Stimulated activated memory B cell treated with anti-CD40 and anti-IgM and Interleukin-4, amounts not matched to agents 10 μg/mL and 1 μg/mL and 100 μg/mL, for 72 hours (primary cell): ENCODE data around the gene ZNF827.

ENCODE experiments used
- ATAC-seq: fragments of 150-1000 bp; cut with Tn5 transposase; 2 replicates; pipeline ENCODE4 v1.10.0; 2021
- H3K27ac Mint-ChIP-seq: one replicate; pipeline ENCODE4 v1.8.0; 2022; ENCODE audit warnings: mild to moderate bottlenecking, mixed read lengths
- H3K27me3 Mint-ChIP-seq: one replicate; pipeline ENCODE4 v1.8.0; 2022; ENCODE audit warnings: mixed read lengths
- H3K36me3 Mint-ChIP-seq: one replicate; pipeline ENCODE4 v1.8.0; 2022; ENCODE audit warnings: mixed read lengths
- H3K4me1 Mint-ChIP-seq: one replicate; pipeline ENCODE4 v1.8.0; 2022; ENCODE audit warnings: mixed read lengths
- H3K4me3 Mint-ChIP-seq: one replicate; pipeline ENCODE4 v1.8.0; 2022; ENCODE audit warnings: mild to moderate bottlenecking, moderate library complexity, mixed read lengths
- H3K9me3 Mint-ChIP-seq: one replicate; pipeline ENCODE4 v1.8.0; 2022; ENCODE audit warnings: mixed read lengths

The ZNF827 gene, protein sequence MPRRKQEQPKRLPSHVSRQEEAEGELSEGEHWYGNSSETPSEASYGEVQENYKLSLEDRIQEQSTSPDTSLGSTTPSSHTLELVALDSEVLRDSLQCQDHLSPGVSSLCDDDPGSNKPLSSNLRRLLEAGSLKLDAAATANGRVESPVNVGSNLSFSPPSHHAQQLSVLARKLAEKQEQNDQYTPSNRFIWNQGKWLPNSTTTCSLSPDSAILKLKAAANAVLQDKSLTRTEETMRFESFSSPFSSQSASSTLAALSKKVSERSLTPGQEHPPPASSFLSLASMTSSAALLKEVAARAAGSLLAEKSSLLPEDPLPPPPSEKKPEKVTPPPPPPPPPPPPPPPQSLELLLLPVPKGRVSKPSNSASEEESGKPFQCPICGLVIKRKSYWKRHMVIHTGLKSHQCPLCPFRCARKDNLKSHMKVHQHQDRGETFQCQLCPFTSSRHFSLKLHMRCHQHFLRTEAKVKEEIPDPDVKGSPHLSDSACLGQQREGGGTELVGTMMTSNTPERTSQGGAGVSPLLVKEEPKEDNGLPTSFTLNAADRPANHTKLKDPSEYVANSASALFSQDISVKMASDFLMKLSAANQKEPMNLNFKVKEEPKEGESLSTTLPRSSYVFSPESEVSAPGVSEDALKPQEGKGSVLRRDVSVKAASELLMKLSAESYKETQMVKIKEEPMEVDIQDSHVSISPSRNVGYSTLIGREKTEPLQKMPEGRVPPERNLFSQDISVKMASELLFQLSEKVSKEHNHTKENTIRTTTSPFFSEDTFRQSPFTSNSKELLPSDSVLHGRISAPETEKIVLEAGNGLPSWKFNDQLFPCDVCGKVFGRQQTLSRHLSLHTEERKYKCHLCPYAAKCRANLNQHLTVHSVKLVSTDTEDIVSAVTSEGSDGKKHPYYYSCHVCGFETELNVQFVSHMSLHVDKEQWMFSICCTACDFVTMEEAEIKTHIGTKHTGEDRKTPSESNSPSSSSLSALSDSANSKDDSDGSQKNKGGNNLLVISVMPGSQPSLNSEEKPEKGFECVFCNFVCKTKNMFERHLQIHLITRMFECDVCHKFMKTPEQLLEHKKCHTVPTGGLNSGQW

DNA sequence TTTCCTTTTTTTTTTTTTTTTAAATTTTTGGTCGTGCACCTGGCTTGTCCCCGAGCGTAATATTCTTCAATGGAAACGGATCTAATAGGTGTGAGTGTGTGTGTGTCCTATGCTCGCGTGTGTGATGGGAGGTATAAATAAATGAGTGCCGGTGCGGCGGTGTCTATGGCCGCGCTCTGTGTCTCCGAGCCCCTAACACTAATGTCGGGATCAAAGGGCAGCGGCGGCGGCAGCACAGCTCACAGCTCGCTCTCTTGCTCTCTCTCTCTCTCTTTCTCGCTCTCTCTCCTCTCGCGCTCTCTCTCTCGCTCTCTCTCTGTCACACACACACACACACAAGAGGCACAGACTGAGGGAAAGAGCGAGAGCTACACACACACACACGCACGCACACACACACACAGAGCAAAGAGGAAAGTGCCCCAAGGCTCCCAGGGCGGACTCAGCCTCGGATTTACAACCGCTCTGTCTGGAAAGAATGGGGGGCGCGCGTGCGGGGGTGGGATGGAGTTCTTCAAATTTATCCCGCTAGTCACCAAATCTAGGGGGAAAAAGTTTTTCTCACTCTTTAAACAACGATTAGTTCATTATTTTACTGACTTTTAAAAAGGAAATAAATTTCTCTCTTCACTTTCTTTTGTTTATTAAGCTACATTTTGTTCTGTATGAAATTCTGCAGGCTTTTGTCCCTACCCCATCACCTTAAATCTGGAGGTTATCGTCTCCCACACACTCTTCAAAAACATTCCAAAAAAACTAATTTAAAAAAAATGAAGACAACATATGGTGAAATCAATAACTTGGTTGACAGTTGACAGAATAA is at the start of gene ZNF827:
Gene ZNF827, minus strand, starts transcription at position 206 of the 823 bp plus-strand sequence. CDS start 416 bp downstream, outside the sequence.
- Mint-ChIP-seq H3K4me1 (peaks cover 26% of the 10 kb centered on the region), H3K36me3 (no peaks in the 10 kb centered on the region), H3K4me3 (peak within 1 kb of the TSS; percentile 92), H3K9me3 (no peaks in the 10 kb centered on the region), H3K27me3 (no peaks in the 10 kb centered on the region), H3K27ac (peak within 1 kb of the TSS; percentile 88)
- ATAC-seq: peak; percentile 69

DNA sequence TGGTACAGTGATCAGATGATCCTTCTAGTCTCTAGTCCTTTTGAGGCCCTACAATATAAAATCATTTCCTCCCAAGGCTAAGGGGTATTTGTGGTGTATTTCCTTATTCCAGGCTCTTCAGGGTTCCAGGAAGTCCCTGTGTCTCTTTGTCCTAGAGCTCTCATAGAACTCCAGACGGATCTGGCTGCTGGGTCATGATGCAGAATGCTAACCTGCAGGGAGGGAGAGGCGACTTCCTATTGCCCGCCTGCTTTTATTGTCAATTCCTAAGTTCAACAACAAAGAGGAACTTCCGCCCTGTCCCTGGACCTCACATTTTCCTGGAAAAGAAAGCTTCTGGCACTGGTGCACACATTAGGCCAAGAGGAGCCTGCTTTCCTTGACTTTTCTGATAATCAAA is 45.9 kb upstream of the ZNF827 start:
- Mint-ChIP-seq H3K27ac (no peak overlapping the region), H3K36me3 (no peaks in the 10 kb centered on the region), H3K4me1 (no peaks in the 10 kb centered on the region), H3K27me3 (no peaks in the 10 kb centered on the region), H3K4me3 (no peak overlapping the region), H3K9me3 (no peaks in the 10 kb centered on the region)
- ATAC-seq: no peak

- Mint-ChIP-seq H3K36me3 (no peaks in the 10 kb centered on the region), H3K9me3 (no peaks in the 10 kb centered on the region), H3K4me3 (no peak overlapping the region), H3K27ac (no peak overlapping the region), H3K4me1 (no peaks in the 10 kb centered on the region), H3K27me3 (no peaks in the 10 kb centered on the region)
- ATAC-seq: no peak
Observed at GRCh38 chr4:145982791-145983190, 44.2 kb upstream of the ZNF827 start.

- Mint-ChIP-seq H3K27me3 (no peaks in the 10 kb centered on the region), H3K36me3 (no peaks in the 10 kb centered on the region), H3K27ac (no peak overlapping the region), H3K4me3 (no peak overlapping the region), H3K9me3 (peaks cover 5% of the 10 kb centered on the region), H3K4me1 (no peaks in the 10 kb centered on the region)
- ATAC-seq: no peak
Observed at GRCh38 chr4:145979160-145979559, 40.5 kb upstream of the ZNF827 start.

- peaks cover 5% of the 10 kb centered on the region for H3K9me3 Mint-ChIP-seq
- H3K36me3 Mint-ChIP-seq: no peaks in the 10 kb centered on the region
- H3K4me3 Mint-ChIP-seq: no peak overlapping the region
- ATAC-seq: no peak
- no peak overlapping the region for H3K27ac Mint-ChIP-seq
- H3K27me3 Mint-ChIP-seq: peaks cover 1% of the 10 kb centered on the region
- H3K4me1 Mint-ChIP-seq: no peaks in the 10 kb centered on the region
Observed at GRCh38 chr4:145976680-145977079, 38.1 kb upstream of the ZNF827 start.

GRCh38 chr4:145960012-145960411 is 21.4 kb upstream of the ZNF827 start:
- no peak overlapping the region for H3K27ac Mint-ChIP-seq
- no peaks in the 10 kb centered on the region for H3K27me3 Mint-ChIP-seq
- peaks cover 9% of the 10 kb centered on the region for H3K4me1 Mint-ChIP-seq
- H3K9me3 Mint-ChIP-seq: peaks cover 15% of the 10 kb centered on the region
- H3K36me3 Mint-ChIP-seq: no peaks in the 10 kb centered on the region
- no peak for ATAC-seq
- H3K4me3 Mint-ChIP-seq: no peak overlapping the region

DNA sequence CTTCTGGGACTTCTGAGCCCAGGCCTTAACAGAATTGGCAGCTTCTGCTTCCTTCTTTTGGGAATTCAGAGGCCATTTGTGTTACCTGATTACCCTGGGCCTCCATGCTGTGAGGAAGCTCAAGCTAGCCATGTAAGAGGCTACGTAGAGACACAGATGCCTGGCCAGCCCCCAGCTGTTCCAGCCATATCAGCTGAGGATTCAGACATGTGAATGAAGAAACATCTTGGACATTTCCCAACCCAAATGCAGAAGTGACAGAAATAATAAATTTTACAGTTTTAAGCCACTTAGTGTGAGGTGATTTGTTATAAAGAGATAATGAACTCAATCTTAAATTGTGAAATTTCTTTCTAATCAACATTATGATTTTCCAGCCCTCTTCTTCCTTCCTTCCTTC is 18.7 kb upstream of the ZNF827 start:
- Mint-ChIP-seq H3K27me3 (no peaks in the 10 kb centered on the region), H3K9me3 (peaks cover 8% of the 10 kb centered on the region), H3K27ac (no peak overlapping the region), H3K4me1 (peaks cover 9% of the 10 kb centered on the region), H3K4me3 (no peak overlapping the region), H3K36me3 (no peaks in the 10 kb centered on the region)
- ATAC-seq: no peak

GRCh38 chr4:145956288-145956890 is 17.8 kb upstream of the ZNF827 start:
- H3K9me3 Mint-ChIP-seq: peaks cover 8% of the 10 kb centered on the region
- no peak overlapping the region for H3K4me3 Mint-ChIP-seq
- H3K36me3 Mint-ChIP-seq: no peaks in the 10 kb centered on the region
- ATAC-seq: no peak
- H3K27ac Mint-ChIP-seq: no peak overlapping the region
- no peaks in the 10 kb centered on the region for H3K27me3 Mint-ChIP-seq
- H3K4me1 Mint-ChIP-seq: peaks cover 9% of the 10 kb centered on the region

DNA sequence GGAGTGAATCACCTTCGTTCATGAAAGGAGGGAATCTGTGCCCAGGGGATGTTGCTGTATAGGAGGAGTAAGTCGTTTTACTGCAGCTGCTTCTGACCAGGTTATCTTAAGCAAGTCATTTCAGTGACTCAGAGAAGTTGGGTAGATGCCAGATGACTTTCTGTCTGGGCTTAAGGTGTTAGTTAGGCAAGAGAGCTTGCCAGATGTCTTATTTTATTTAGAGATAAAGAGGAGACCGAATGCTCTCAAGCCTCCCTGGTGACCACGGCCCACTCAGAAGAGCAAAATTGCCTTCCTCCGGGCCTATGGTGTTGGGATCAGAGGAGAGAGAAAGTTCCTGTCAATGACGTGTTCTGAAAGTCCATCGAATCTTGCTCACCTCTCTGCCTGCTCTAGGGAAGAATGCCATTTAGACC is 16.3 kb upstream of the ZNF827 start:
- peaks cover 9% of the 10 kb centered on the region for H3K4me1 Mint-ChIP-seq
- H3K4me3 Mint-ChIP-seq: no peak overlapping the region
- peaks cover 8% of the 10 kb centered on the region for H3K9me3 Mint-ChIP-seq
- H3K27me3 Mint-ChIP-seq: no peaks in the 10 kb centered on the region
- no peak overlapping the region for H3K27ac Mint-ChIP-seq
- no peak for ATAC-seq
- no peaks in the 10 kb centered on the region for H3K36me3 Mint-ChIP-seq

- Mint-ChIP-seq H3K4me3 (no peak overlapping the region), H3K9me3 (no peaks in the 10 kb centered on the region), H3K36me3 (no peaks in the 10 kb centered on the region), H3K4me1 (peaks cover 9% of the 10 kb centered on the region), H3K27me3 (no peaks in the 10 kb centered on the region), H3K27ac (no peak overlapping the region)
- no peak for ATAC-seq
Observed at GRCh38 chr4:145951931-145952330, 13.3 kb upstream of the ZNF827 start.

GRCh38 chr4:145945431-145946155 is 7.0 kb upstream of the ZNF827 start:
- Mint-ChIP-seq H3K4me1 (no peaks in the 10 kb centered on the region), H3K27ac (no peak overlapping the region), H3K36me3 (no peaks in the 10 kb centered on the region), H3K4me3 (no peak overlapping the region), H3K9me3 (no peaks in the 10 kb centered on the region), H3K27me3 (no peaks in the 10 kb centered on the region)
- no peak for ATAC-seq

DNA sequence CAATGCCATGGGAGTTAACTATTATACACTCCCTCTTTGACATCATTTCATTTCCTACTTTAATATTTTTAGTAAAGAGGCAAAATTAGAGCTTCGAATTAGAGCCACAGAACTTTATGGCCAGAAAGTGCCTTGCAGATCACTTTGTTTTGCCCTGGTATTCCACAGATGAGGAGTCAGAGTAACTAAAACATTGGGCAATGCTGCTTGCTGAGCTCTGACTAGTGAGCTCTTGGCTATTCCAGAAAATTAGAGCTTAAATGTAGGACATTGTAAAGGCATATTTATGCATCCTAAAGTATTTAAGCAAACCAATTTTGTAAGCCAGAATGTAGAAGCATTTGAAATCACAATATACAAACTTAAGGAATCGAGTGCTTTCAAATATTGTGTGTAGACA is 6.3 kb upstream of the ZNF827 start:
- H3K27ac Mint-ChIP-seq: no peak overlapping the region
- no peak for ATAC-seq
- no peaks in the 10 kb centered on the region for H3K27me3 Mint-ChIP-seq
- no peak overlapping the region for H3K4me3 Mint-ChIP-seq
- H3K9me3 Mint-ChIP-seq: no peaks in the 10 kb centered on the region
- no peaks in the 10 kb centered on the region for H3K36me3 Mint-ChIP-seq
- no peaks in the 10 kb centered on the region for H3K4me1 Mint-ChIP-seq

- no peak for ATAC-seq
- H3K4me1 Mint-ChIP-seq: peaks cover 16% of the 10 kb centered on the region
- H3K27me3 Mint-ChIP-seq: no peaks in the 10 kb centered on the region
- no peak overlapping the region for H3K27ac Mint-ChIP-seq
- no peaks in the 10 kb centered on the region for H3K36me3 Mint-ChIP-seq
- H3K4me3 Mint-ChIP-seq: no peak overlapping the region
- H3K9me3 Mint-ChIP-seq: no peaks in the 10 kb centered on the region
Observed at GRCh38 chr4:145939856-145940255, 1.2 kb upstream of the ZNF827 start.

GRCh38 chr4:145939441-145939750 is 773 bp upstream of the ZNF827 start:
- ATAC-seq: no peak
- H3K27ac Mint-ChIP-seq: no peak overlapping the region

More at GRCh38 chr4:145939441-145939750, 773 bp upstream of the ZNF827 start:
- H3K4me1 Mint-ChIP-seq: peaks cover 20% of the 10 kb centered on the region
- no peaks in the 10 kb centered on the region for H3K27me3 Mint-ChIP-seq
- H3K9me3 Mint-ChIP-seq: no peaks in the 10 kb centered on the region
- no peak overlapping the region for H3K4me3 Mint-ChIP-seq
- no peaks in the 10 kb centered on the region for H3K36me3 Mint-ChIP-seq
